Adipose tissue (tissue), 3 donors: ENCODE measurements around the gene TTLL9. TPM values are rescaled to one million over a fixed set of nuclear protein-coding genes. Genes with fewer than 3 reads are reported as not detected.
"Not testable (repeated sequence)": the region's sequence is repeated elsewhere in the genome, so short reads cannot be mapped to it uniquely, and the experiment has no call there.

Experiments
- H3K27ac ChIP-seq: one replicate; pipeline ENCODE4 v1.5.1; 2013; ENCODE audit warnings: low read depth, low read length
- WGBS, 3 donors: extraction: QIAGEN DNeasy Blood & Tissue Kit; methylation state at CpG; one replicate each; pipeline ENCODE4 v1.1.7; 2013; 5-methylcytosine and 5-hydroxymethylcytosine counted together
- polyA plus RNA-seq, 3 donors: library from polyadenylated mRNA; stranded (reverse); fragments of 200-250 nt; gene quantifications; one replicate each; pipeline ENCODE4 v1.2.3, GENCODE V29; 2013
- donor health status: healthy with polysubstance abuse.
- donor health status: Bipolar disorder and iron deficiency.
- donor health status: healthy.

The TTLL9 gene, protein sequence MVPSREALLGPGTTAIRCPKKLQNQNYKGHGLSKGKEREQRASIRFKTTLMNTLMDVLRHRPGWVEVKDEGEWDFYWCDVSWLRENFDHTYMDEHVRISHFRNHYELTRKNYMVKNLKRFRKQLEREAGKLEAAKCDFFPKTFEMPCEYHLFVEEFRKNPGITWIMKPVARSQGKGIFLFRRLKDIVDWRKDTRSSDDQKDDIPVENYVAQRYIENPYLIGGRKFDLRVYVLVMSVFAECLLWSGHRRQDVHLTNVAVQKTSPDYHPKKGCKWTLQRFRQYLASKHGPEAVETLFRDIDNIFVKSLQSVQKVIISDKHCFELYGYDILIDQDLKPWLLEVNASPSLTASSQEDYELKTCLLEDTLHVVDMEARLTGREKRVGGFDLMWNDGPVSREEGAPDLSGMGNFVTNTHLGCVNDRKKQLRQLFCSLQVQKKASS
- polyA plus RNA-seq, result under 1 TPM in 2 of 3 donors, not detected in 1; 0.06 to 0.26 TPM

DNA sequence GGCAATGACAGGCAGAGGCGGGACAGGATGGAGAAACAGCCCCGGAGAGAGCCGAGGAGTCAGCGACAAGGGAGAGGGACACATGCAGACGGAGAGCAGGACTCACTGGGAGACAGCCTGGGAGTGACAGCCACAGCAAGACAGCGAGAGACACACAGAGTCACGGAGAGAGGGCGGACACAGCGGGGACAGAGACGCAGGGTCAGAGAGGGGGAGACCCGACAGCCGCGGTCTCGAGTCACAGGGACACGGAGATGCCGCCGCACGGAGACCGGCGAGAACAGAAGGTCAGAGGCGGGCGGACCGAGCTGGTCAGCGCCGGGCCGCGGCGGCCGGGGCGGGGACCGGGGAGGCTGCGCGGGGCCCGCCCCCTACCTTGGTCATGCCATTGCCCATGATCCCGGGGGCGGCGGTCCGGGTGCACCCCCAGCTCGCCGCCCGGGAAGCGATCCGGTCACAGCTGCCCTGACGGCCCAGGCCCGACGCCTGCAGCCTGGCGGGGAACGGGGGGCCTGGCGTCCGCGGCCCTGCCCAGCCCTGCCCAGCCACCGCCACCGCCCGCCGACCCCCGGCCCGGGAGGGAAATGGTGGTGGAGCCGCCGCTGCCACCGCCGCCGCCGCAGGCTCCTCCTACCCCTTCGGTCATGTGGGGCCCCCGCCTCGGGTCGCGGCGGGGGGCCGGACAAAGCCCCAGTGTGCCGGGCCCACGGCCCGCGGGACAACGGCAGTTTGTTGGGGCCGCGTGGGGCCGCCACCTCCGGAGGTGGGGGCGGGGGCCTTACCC, at the start of gene TTLL9, which contains the start of gene DUSP15:
Gene TTLL9, plus strand, starts transcription at position 693 of the 784 bp plus-strand sequence. CDS start 493 bp downstream, outside the sequence.
Gene DUSP15, minus strand, starts transcription at position 586 of the 784 bp plus-strand sequence. Its CDS starts 190 bp downstream, at position 396.
- WGBS, 3 donors, result 0 to 1% (median 1%) methylated on average over 61 to 80 of the region's 80 CpGs
- H3K27ac ChIP-seq, result no peak within 1 kb of the TSS

DNA sequence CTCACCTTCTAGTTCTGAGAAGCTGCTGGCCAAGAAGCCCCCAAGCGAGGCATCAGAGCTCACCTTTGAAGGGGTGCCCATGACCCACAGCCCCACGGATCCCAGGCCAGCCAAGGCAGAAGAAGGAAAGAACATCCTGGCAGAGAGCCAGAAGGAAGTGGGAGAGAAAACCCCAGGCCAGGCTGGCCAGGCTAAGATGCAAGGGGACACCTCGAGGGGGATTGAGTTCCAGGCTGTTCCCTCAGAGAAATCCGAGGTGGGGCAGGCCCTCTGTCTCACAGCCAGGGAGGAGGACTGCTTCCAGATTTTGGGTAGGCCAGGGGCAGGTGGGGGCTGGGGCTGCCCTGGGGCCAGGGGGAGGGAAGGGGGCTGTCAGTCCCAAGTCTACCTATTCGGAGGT, 49.0 kb upstream of the TTLL9 start:
- WGBS, 3 donors, result 53 to 58% (median 57%) methylated on average over 5 of the region's 5 CpGs
- no peak overlapping the region for H3K27ac ChIP-seq

DNA sequence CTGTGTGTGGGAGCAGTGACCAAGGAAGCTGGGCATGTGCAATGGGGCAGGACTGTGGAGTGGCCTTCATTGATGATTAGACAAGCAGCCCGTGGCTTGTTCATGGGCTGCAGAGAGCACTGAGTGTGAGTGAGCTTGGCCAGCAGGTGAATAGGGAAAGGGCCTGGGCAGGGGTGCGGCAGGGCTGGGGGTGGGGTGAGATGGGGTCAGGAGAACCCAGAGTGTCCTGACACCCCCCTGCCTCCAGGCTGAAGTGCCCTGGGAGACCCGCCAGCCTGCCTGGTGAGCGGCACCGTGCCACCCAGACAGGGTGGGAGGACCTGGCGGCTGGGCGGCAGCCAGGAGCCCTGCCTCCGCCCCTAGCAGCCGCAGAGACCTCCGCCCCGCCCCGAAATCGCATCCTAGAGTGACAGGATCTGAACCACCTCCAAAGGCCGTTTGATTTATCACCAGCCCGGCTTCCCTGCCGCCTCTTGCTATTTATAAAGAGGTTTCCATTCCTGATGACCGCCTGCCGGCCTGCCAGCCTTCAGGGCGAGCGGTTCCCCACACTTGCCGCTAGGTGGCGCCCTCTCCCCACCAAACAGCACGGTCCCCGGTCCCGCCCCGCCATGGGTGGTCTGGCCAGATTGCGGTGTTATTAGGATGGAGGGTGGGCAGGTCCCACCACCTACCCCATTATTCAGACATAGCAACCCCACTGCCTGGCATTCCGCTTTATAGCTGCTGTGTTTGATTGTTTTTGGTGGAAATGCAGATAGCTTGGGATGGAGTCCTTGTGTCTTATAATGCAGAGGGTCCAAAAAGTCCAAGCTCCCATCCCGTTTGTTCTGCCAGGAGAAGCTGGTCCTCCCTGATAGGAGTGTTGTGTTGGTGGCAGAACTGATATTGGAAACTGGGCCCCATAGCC, 47.8 kb upstream of the TTLL9 start:
- 2 to 5% (median 4%) methylated on average over 26 to 29 of the region's 29 CpGs for WGBS, 3 donors
- no peak overlapping the region for H3K27ac ChIP-seq

DNA sequence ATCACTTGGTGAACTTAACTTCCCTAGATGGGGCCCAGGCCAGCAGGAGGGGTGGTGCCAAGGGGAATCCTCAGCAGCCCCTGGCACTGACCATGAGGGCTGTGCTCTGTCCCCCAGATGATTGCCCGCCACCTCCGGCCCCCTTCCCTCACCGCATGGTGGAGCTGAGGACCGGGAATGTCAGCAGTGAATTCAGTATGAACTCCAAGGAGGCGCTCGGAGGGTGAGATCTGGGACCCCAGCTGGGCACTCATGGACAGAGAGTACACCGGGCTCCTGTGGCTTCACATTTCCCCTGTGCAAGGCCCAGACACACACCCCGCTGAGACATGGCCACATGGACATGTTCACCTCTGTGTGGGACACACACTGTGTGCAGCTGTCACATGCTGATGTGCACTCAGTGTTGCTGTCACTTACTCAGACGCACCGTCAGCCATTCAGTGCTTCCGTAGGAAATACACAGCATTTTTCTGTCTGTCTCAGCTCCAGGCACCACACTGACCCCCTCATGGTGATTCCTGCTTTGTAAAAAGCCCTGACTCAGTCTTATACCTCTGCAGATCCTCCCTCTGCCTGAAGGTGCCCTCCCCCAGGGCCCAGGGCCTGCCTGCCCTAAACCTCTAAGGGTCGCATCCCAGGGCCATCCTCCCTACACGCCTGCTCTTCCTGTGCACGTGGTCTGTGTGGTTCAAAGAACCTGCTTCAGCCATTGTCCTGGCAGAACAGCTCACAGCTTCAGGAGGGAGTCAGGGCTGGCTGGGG, 46.9 kb upstream of the TTLL9 start:
- 58 to 78% (median 68%) methylated on average over 14 of the region's 14 CpGs for WGBS, 3 donors
- no peak overlapping the region for H3K27ac ChIP-seq

DNA sequence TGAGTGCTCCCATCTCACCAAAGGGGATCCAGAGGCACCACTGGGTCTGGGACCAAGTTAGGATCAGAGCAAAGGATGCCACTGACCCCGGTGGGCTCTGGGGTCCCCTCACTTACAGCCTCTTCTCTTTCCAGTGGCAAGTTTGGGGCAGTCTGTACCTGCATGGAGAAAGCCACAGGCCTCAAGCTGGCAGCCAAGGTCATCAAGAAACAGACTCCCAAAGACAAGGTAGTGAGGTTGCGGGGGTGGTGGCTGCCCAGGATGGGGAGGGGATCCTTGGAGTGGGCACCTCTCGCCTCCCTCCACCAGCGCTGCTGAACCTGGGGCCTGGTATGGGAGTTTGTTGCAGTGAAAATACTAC, 46.3 kb upstream of the TTLL9 start:
- WGBS, 3 donors, result 85 to 90% (median 89%) methylated on average over 4 of the region's 4 CpGs
- H3K27ac ChIP-seq, result no peak overlapping the region

DNA sequence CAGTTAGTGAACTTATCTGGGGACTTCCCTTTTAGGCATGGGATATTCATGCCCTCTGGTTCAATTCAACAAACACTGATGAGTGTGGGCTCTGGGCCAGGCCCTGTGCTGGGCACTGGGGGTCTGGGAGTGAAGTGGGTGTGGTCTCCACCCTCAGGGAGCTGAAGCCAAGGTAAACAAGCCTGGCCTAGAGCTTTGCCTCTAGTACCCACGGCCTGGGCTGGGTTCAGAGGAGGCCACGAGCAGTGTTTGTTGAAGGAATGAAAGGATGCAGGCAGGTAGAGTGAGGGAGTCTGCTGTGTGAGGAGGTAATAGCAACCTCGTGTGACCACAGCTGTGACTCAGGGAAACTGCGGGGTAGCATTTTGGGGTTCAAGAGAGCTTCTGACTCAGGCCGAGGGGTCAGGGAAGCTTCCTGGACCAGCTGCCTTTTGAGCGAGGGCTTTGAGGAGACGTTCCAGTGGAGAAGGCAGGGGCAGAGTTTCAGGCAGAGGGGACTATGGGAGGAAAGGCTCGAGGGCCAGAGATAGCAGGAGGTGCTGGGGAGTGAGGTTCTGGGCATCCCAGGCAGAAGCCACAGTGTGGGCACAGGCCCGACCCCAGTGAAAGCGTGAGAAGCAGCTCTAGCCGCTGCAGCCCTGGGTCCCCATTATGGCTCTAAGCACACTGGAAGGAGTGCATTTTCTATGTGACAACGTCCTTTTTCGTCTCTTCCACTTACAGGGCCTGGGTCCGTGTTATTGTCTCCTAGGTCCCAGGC, 45.7 kb upstream of the TTLL9 start:
- no peak overlapping the region for H3K27ac ChIP-seq
- 67 to 84% (median 82%) methylated on average over 14 of the region's 14 CpGs for WGBS, 3 donors

DNA sequence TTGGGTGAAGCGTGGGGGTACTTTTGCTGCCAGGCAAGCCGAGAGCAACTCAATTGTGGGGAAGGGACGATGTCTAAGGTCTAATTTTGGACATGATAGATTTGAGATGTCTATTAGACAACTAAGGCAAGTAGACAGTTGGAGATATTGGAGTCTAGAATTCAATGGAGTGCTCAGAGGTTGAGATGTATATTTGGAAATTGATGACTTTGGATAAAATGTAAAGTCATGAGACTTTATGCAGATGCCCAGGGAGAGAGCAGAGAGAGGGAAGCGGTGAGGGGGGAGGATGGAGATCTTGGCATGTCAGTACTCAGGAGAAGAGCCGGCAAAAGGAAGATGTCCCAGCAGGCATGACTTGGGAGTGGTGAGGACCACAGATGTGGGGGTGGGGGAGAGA, 44.4 kb upstream of the TTLL9 start:
- WGBS, 3 donors, result 85 to 92% (median 90%) methylated on average over 5 of the region's 5 CpGs
- no peak overlapping the region for H3K27ac ChIP-seq

DNA sequence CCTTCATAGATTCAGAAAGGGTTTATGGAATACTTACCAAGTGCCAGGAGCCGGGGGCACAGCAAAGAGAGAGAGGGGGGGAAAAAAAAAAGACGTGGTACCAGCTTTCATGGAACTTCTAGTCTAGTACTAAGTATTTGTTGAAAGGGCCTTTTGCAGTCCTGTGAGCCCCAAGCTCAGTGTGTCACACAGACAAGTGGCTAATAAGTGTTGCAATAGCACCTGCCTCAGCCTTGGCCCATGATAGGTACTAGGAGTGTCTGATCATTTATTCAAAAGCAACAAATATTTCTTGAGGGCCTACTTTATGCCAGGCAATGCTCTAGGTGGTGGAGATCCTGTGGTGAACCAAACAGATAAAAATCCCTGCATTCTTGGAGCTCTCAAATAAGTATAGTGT, 43.4 kb upstream of the TTLL9 start:
- WGBS, 3 donors, result 60 to 84% (median 82%) methylated on average over 2 of the region's 2 CpGs
- no peak overlapping the region for H3K27ac ChIP-seq

DNA sequence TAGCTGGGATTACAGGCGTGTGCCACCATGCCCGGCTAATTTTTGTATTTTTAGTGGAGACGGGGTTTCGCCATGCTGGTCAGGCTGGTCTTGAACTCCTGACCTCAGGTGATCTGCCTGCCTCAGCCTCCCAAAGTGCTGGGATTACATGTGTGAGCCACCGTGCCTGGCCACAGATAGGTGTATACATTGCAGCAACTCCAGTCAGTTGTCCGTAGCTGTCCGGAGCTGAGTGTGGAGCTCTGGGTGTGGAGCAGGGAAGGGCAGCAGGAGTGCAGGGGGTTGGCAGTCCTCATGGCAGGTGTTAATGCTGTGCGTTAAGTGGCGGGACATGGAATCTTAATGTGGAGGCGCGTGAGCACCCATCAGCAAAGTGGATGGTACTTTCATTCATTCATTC, 42.4 kb upstream of the TTLL9 start:
- H3K27ac ChIP-seq, result not testable (repeated sequence)
- WGBS, 3 donors, result 94 to 97% (median 96%) methylated on average over 11 of the region's 11 CpGs

DNA sequence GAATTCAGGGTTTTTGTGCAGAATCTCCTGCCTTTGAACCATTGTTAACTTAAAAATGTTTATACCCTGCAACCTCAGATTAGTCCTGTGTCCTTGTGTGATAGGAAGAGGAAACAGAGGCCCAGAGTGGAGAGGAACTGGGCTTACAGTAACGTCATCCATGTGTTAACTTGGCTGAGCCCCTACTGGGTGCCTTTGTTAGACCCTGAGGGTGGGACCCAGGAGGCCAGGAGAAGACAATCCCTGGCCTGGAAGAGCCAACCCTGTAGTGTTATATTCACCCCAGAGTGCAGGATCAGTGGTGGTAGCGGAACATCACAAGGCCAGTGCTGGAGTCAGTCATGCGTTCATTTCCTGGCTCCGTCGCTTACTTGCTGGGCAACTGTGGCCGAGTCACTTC, 40.7 kb upstream of the TTLL9 start:
- no peak overlapping the region for H3K27ac ChIP-seq
- 78 to 86% (median 84%) methylated on average over 6 of the region's 6 CpGs for WGBS, 3 donors

DNA sequence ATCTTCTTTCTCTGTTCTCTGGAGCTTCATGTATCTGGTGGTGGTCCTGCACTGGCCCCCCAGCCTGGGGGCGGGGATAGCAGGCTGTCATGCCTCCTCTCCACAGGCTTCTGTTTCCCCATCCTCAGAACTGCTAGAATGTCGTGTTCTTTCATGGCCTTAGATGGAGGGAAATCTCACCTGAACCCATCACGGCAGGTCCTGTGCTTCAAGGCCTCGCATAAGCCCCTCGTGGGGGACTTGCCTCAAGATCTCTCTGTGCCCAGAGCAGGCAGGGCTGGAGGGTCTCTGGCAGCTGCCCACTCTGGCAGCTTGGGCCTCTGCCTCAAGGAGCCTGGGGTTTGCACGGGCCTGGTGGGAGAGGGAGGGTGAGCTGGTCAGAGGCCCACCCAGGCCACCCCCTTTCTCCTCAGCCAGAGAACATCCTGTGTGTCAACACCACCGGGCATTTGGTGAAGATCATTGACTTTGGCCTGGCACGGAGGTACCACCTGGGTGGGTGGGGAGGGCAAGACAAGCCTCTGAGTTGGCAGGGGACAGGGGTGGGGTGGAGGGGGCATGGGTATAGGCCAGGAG, 39.9 kb upstream of the TTLL9 start:
- WGBS, 3 donors, result 77 to 88% (median 81%) methylated on average over 8 of the region's 8 CpGs
- no peak overlapping the region for H3K27ac ChIP-seq

DNA sequence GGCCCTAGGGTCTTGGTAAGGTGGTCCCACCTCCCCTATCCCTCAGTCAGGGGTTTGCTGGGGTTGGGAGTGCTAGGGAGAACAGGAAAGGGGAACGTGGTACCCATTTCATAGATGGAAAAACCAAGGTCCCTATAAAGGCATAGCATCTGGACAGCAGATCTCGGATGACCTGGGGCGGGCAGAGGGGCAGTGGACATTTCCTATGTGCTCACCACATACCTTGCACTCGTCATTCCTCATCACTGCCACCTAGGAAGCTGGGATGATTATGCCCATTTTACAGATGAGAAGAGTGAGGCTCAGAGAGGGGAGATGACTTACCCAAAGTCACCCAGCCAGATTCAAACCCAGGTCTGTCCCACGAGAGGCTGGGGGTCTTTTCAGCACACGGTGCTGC, 39.2 kb upstream of the TTLL9 start:
- 87 to 93% (median 91%) methylated on average over 6 of the region's 6 CpGs for WGBS, 3 donors

DNA sequence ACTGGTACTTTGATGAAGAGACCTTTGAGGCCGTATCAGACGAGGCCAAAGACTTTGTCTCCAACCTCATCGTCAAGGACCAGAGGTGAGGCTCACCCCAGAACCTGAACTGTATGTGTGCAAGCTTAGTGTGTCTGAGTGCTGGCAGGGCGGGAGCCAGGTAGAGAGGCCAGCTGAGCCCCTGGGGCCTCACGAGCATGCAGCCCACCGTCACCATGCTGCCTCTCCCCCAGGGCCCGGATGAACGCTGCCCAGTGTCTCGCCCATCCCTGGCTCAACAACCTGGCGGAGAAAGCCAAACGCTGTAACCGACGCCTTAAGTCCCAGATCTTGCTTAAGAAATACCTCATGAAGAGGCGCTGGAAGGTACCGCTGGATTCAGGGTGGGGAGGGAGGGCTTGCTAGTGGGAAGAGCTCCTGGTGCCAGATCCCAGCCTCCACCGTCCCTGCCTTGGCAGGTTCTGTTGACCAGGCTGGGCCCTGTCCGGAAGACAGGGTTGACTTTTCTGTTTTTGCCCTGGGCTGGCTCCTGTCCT, 38.6 kb upstream of the TTLL9 start:
- whole genome bisulfite sequencing, 3 donors, result 87 to 93% (median 93%) methylated on average over 17 of the region's 17 CpGs
- no peak overlapping the region for H3K27ac ChIP-seq

More for the DNA sequence above, 39.2 kb upstream of the TTLL9 start:
- H3K27ac ChIP-seq, result no peak overlapping the region

DNA sequence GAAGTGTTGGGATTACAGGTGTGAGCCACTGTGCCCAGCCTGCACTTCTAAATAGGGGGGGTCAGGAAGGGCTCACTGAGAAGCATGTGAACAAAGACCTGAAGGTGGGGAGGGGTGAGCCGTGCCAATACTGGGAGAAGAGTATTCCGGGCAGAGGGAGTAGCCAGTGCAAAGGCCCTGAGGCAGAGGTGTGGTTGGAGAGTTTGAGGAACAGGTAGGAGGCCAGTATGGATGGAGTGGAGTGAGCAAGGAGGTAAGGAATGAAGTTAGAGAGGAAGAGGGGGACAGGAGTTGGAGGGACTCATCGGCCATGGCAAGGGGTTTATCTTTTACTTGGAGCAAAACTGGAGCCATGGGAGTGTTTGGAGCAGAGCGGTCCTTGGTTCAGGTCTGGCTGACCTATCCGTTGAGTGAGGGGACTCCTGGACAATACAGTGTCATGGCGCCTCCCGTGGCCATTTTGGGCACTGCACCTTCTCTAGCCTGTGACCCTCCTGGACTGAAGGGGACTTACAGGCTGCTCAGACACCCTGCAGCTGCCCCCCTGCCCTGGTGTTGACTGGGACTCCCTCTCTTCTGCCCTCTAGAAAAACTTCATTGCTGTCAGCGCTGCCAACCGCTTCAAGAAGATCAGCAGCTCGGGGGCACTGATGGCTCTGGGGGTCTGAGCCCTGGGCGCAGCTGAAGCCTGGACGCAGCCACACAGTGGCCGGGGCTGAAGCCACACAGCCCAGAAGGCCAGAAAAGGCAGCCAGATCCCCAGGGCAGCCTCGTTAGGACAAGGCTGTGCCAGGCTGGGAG, 37.1 kb upstream of the TTLL9 start:
- WGBS, 3 donors, result 61 to 64% (median 61%) methylated on average over 14 of the region's 14 CpGs

DNA sequence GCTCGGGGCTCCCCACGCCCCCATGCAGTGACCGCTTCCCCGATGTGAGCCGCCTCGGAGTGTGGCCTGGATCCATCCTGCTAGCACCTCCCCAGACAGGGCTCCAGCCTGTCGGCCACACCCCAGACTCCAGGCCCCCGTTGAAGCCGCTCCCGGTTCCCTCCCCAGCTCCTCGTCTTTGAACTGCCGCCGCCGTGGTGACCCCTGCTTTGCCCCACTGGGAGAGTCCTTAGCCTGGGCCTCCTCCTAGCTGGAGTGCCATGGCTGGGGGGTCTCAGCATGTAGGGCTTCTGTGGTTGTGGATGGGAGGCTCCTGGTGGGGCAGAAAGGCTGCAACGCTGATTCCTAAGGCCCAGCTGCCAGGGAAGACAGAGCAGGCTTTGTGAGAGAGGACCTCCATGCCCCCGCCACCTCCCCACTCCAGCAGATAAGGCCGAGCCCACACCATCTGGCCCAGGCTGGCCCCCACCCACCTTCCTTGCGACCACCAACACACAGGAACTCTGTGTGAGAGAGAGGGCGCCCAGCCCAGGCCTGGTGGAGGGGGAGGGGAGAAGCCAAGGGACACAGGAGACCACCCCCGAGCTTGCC, 36.4 kb upstream of the TTLL9 start:
- WGBS, 3 donors, result 67 to 78% (median 68%) methylated on average over 20 of the region's 20 CpGs
- H3K27ac ChIP-seq, result no peak overlapping the region

More for the DNA sequence above, 37.1 kb upstream of the TTLL9 start:
- H3K27ac ChIP-seq, result no peak overlapping the region
